HepG2 (cell line): ENCODE results near the gene NOXA1. TPM values are rescaled to one million over a fixed set of nuclear protein-coding genes. Genes with fewer than 3 reads are reported as not detected.
A peak's percentile ranks its signal among the peaks of the same experiment; 100 is the strongest.

Experiments used
- ATAC-seq: fragments of 200-7000 bp; cut with Tn5 transposase; 3 replicates; pipeline ENCODE4 v1.9.1; 2020; ENCODE audit warnings: mild to moderate bottlenecking, moderate library complexity
- BruUV-seq: library from RNA; stranded (reverse); fragments of 400-500 nt; replicated peaks from 2 replicates; lab custom pipeline; 2021; lab: Mats Ljungman, UMichigan
- CTCF ChIA-PET: fragments of 300-600 bp; formaldehyde crosslinking; extraction: SDS; loops from one replicate; lab custom pipeline; 2021; ENCODE audit warnings: low total read pairs, inconsistent platforms, low intra/inter-chr PET ratio; lab: Yijun Ruan, JAX
- POLR2A ChIA-PET: fragments of 350-600 bp; sonication (Branson Sonifier 250); formaldehyde crosslinking; loops from one replicate; lab custom pipeline; 2020; ENCODE audit warnings: antibody characterized with exemption, inconsistent platforms; lab: Yijun Ruan, JAX
- DNase-seq: peaks from one replicate; pipeline ENCODE4 v3.0.0-alpha.2; 2015; ENCODE audit warnings: low spot score
- FAIRE-seq: peaks from 3 replicates; lab custom pipeline; 2011; peaks lifted over from hg19 to GRCh38; lab: Jason Lieb, UNC
- H2AFZ ChIP-seq: one replicate; pipeline ENCODE4 v1.6.1; 2011; ENCODE audit warnings: low read length, inconsistent platforms
- H3K27ac ChIP-seq: fragments of 300-600 bp; 3 replicates; pipeline ENCODE4 v1.8.0; 2011; ENCODE audit warnings: mixed run types, mild to moderate bottlenecking, mixed read lengths, low read length, inconsistent platforms; ENCODE audit not compliant: insufficient read depth; ENCODE audit errors: extremely low read length
- H3K27me3 ChIP-seq, 2 experiments: fragments of 200-600 bp in 1 of 2; 2 replicates in 1 of 2; 3 replicates in 1 of 2; pipeline versions ENCODE4 v1.6.0 to v1.8.0; 2011; ENCODE audit warnings: low read length in 2 of 2, mild to moderate bottlenecking in 2 of 2, moderate library complexity in 2 of 2, inconsistent platforms in 1 of 2; ENCODE audit not compliant: insufficient read depth in 2 of 2, control insufficient read depth in 1 of 2
- H3K36me3 ChIP-seq, 2 experiments: fragments of 200-600 bp in 1 of 2; replicated peaks in 1 of 2; 2 replicates in 1 of 2; 3 replicates in 1 of 2; pipeline versions ENCODE4 v1.5.1 to v1.8.0; 2011; ENCODE audit warnings: low read length in 2 of 2, inconsistent platforms in 1 of 2; ENCODE audit not compliant: insufficient read depth in 2 of 2, control insufficient read depth in 1 of 2
- H3K4me1 ChIP-seq: 2 replicates; pipeline ENCODE4 v1.5.1; 2012; ENCODE audit warnings: low read length, inconsistent platforms; ENCODE audit not compliant: insufficient read depth
- H3K4me2 ChIP-seq: 2 replicates; pipeline ENCODE4 v1.6.0; 2011; ENCODE audit warnings: low read depth, low read length, inconsistent platforms
- H3K4me3 ChIP-seq, 3 experiments: fragments of 200-600 bp in 1 of 3; sonication (generic), shearing (Covaris generic) in 1 of 3; replicated peaks in 1 of 3; 2 replicates each; pipeline ENCODE4 v1.5.1; 2011 to 2016; ENCODE audit warnings: low read length in 3 of 3, inconsistent platforms in 2 of 3, low read depth in 2 of 3, mild to moderate bottlenecking in 2 of 3, control low read depth in 1 of 3, mixed read lengths in 1 of 3; ENCODE audit not compliant: insufficient read depth in 1 of 3
- H3K79me2 ChIP-seq: one replicate; pipeline ENCODE4 v1.6.1; 2011; ENCODE audit warnings: low read length, inconsistent platforms; ENCODE audit not compliant: insufficient read depth
- H3K9ac ChIP-seq: 2 replicates; pipeline ENCODE4 v1.6.0; 2011; ENCODE audit warnings: mild to moderate bottlenecking, low read depth, low read length, inconsistent platforms; ENCODE audit not compliant: insufficient read depth
- H3K9me3 ChIP-seq: 2 replicates; pipeline ENCODE4 v1.5.1; 2012; ENCODE audit warnings: mild to moderate bottlenecking, low read length
- H4K20me1 ChIP-seq: 2 replicates; pipeline ENCODE4 v1.6.0; 2011; ENCODE audit warnings: inconsistent platforms, mild to moderate bottlenecking, low read length, moderate library complexity; ENCODE audit not compliant: insufficient read depth
- ELK4 ChIP-seq: sonication (generic); formaldehyde crosslinking; IDR thresholded peaks from 2 replicates; pipeline ENCODE4 v1.9.0; 2021; ENCODE audit warnings: missing genetic modification reagents, borderline replicate concordance
- ESRRA ChIP-seq: sonication (generic); formaldehyde crosslinking; IDR thresholded peaks from 2 replicates; pipeline ENCODE4 v1.5.1; 2020; ENCODE audit warnings: mild to moderate bottlenecking, low read depth, missing genetic modification reagents
- JDP2 ChIP-seq: sonication (generic); formaldehyde crosslinking; IDR thresholded peaks from 2 replicates; pipeline ENCODE4 v1.8.1; 2022; ENCODE audit warnings: missing genetic modification reagents, borderline replicate concordance
- RBFOX2 ChIP-seq: fragments of 200-400 bp; formaldehyde crosslinking; IDR thresholded peaks from 2 replicates; pipeline ENCODE4 v1.6.1; 2017; ENCODE audit warnings: low read depth, mild to moderate bottlenecking, low read length
- ZC3H13 ChIP-seq: sonication (generic); formaldehyde crosslinking; IDR thresholded peaks from 2 replicates; pipeline ENCODE4 v1.8.1; 2023; ENCODE audit warnings: mild to moderate bottlenecking, missing genetic modification reagents, moderate library complexity
- WGBS: methylation state at CpG from one replicate; pipeline ENCODE4 v1.1.6; 2017; ENCODE audit warnings: low lambda C conversion rate; 5-methylcytosine and 5-hydroxymethylcytosine counted together
- in situ Hi-C: cut with HindIII; loops from 2 replicates; pipeline ENCODE4 v1.10.0; 2017; ENCODE audit warnings: low pct_unique_long_range_greater_than_20kb; ENCODE audit not compliant: extremely low pct_ligation_motif_present
- intact Hi-C: fragments of 100-400 bp; cut with micrococcal nuclease; formaldehyde crosslinking; loops from one replicate; pipeline ENCODE4 v1.10.0; 2022; ENCODE audit not compliant: unreplicated experiment
- polyA plus RNA-seq, 8 experiments: library from polyadenylated mRNA; depleted of rRNA in 3 of 8; stranded (reverse) in 7 of 8; unstranded in 1 of 8; fragments of >200 nt; fragmentation: Illumina TruSeq in 4 of 8; extraction: Trizol in 4 of 8; gene quantifications; 2 replicates each; pipeline versions ENCODE4 v1.2.1 to v1.2.3, GENCODE V29; 2011 to 2016; ENCODE audit warnings: low read depth in 4 of 8, missing spikeins in 1 of 8, mixed read lengths in 1 of 8; ENCODE audit not compliant: insufficient read depth in 1 of 8
- total RNA-seq, 5 experiments: library from RNA; depleted of rRNA; stranded (reverse); fragments of >200 nt; fragmentation: Illumina TruSeq; extraction: Trizol; gene quantifications; 2 replicates each; pipeline ENCODE4 v1.2.3, GENCODE V29; 2016; ENCODE audit warnings: low read depth in 1 of 5

Gene NOXA1
- total and polyA plus RNA-seq, 2 of the 13 experiments (the other 11 are each of a cell fraction or from before 2014, with no cell fraction given): 0.78 to 1.2 TPM

DNA sequence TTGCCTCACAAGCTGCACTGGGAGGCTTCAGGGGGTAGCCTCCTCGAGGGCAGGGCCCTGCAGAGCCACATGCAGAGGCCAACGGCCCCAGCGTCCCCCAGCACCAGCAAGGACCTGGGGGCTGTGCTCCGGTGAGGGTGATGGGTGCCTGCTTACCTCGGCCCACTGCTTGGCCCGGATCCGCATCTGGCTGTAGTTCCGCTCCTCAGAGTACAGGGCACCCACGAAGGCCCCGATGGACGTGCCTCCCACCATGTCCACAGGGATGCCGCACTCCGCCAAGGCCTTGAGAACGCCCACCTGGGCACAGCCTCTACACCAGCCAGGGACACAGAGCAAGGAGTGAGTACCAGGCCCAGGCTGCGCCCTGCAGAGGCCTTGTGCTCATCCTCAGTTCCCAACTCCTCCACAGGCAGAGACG, 44.0 kb downstream of the NOXA1 start (continued):
- TF ChIP-seq RBFOX2: no peak
- TF ChIP-seq, all 625 proteins: peak for 3

- Histone ChIP-seq H4K20me1 (no peaks in the 10 kb centered on the region), H3K27ac (no peak overlapping the region), H2AFZ (no peak overlapping the region), H3K4me2 (no peak overlapping the region), H3K4me1 (peaks cover 34% of the 10 kb centered on the region), H3K27me3 (peaks cover 0 to 10% of the 10 kb centered on the region in 2 experiments; a peak in 3 of 5 replicates), H3K36me3 (no peaks in the 10 kb centered on the region), H3K9ac (no peak overlapping the region), H3K79me2 (no peaks in the 10 kb centered on the region), H3K4me3 (no peak overlapping the region), H3K9me3 (0 out of 2 replicates have a peak, but pooled peaks cover 2% of the 10 kb centered on the region)
- in situ Hi-C loops: no loop called here
- intact Hi-C loops: no loop called here
- no peak for DNase-seq
- TF ChIP-seq ZC3H13 (0 out of 2 replicates have a peak, but pooled peaks have one; percentile 22), JDP2 (CRISPR knock-in tag) (no peak)
- no TSS peak for BruUV-seq
- 88% methylated on average over 6 of the region's 7 CpGs for WGBS
- FAIRE-seq: no peak
- CTCF ChIA-PET: no interaction called here
- ATAC-seq: no peak
- POLR2A ChIA-PET: no interaction called here
These were observed 44.7 kb downstream of the NOXA1 start for GRCh38 chr9:137467896-137468295.

DNA sequence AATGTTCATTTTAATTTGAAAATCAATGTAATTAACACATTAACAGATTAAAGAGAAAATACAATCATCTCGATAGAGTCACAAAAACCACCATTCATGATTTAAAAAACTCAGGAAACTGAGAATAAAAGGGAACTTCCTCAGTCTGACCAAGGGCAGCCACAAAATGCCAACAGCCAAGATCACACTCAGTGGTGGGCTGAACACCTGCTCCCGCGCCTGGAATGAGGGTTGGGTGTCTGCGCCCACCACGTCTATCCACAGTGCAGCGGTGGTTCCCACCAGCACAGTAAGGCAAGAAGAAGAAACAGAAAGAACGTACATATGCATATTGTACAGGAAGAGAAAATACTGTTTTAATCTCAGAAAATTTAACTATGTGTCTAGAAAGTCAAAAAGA, 47.6 kb downstream of the NOXA1 start:
- H3K4me2 ChIP-seq: no peak overlapping the region
- CTCF ChIA-PET: no interaction called here
- no peak for DNase-seq
- no peaks in the 10 kb centered on the region for H4K20me1 ChIP-seq
- H3K27ac ChIP-seq: no peak overlapping the region
- in situ Hi-C loops: no loop called here
- no peak overlapping the region for H3K4me3 ChIP-seq
- no TSS peak for BruUV-seq
- H3K9ac ChIP-seq: no peak overlapping the region
- H3K36me3 ChIP-seq: no peaks in the 10 kb centered on the region
- peaks cover 0 to 10% of the 10 kb centered on the region in 2 experiments; a peak in 3 of 5 replicates for H3K27me3 ChIP-seq
- TF ChIP-seq ELK4: no peak
- TF ChIP-seq ESRRA: no peak
- TF ChIP-seq, all 625 proteins: peak for 0
- H3K9me3 ChIP-seq: peaks cover 13% of the 10 kb centered on the region
- no peak overlapping the region for H2AFZ ChIP-seq
- WGBS: 67% methylated on average over 7 of the region's 7 CpGs
- ATAC-seq: no peak
- no peak for FAIRE-seq
- intact Hi-C loops: no loop called here
- POLR2A ChIA-PET: no interaction called here
- no peaks in the 10 kb centered on the region for H3K79me2 ChIP-seq
- peaks cover 5% of the 10 kb centered on the region for H3K4me1 ChIP-seq
